MM.1S (cell line): ENCODE data around the gene POLR3G.

Experiments
- DNase-seq: peaks from one replicate; pipeline ENCODE4 v3.0.0-alpha.2; 2015
- H2AFZ ChIP-seq: fragments of 300-600 bp; sonication (generic); 2 replicates; pipeline ENCODE4 v1.6.0; 2016; ENCODE audit warnings: antibody characterized with exemption, low read length
- H3F3A ChIP-seq: fragments of 300-600 bp; sonication (generic); 2 replicates; pipeline ENCODE4 v1.6.1; 2016; ENCODE audit warnings: mild to moderate bottlenecking, antibody characterized with exemption, low read length, moderate library complexity, mixed read lengths; ENCODE audit not compliant: insufficient read depth
- H3K27ac ChIP-seq: fragments of 300-600 bp; sonication (generic); 2 replicates; pipeline ENCODE4 v1.5.1; 2016; ENCODE audit warnings: mild to moderate bottlenecking, low read length
- H3K27me3 ChIP-seq: fragments of 300-600 bp; sonication (generic); replicated peaks from 2 replicates; pipeline ENCODE4 v1.6.0; 2016; ENCODE audit warnings: low read length; ENCODE audit not compliant: insufficient read depth
- H3K36me3 ChIP-seq: fragments of 300-600 bp; sonication (generic); replicated peaks from 2 replicates; pipeline ENCODE4 v1.6.1; 2016; ENCODE audit warnings: mild to moderate bottlenecking, low read length, mixed read lengths; ENCODE audit not compliant: insufficient read depth
- H3K4me1 ChIP-seq: fragments of 300-600 bp; sonication (generic); 2 replicates; pipeline ENCODE4 v1.6.1; 2016; ENCODE audit warnings: low read length, mixed read lengths
- H3K4me2 ChIP-seq: fragments of 300-600 bp; sonication (generic); 2 replicates; pipeline ENCODE4 v1.6.0; 2016; ENCODE audit warnings: low read depth, low read length
- H3K4me3 ChIP-seq: fragments of 300-600 bp; sonication (generic); 2 replicates; pipeline ENCODE4 v1.5.1; 2016; ENCODE audit warnings: low read length, mixed read lengths
- H3K79me2 ChIP-seq: fragments of 300-600 bp; sonication (generic); 2 replicates; pipeline ENCODE4 v1.6.1; 2016; ENCODE audit warnings: mixed run types, low read length, mixed read lengths
- H3K9ac ChIP-seq: fragments of 300-600 bp; sonication (generic); 2 replicates; pipeline ENCODE4 v1.6.1; 2016; ENCODE audit warnings: low read length, mixed read lengths
- H3K9me2 ChIP-seq: fragments of 300-600 bp; sonication (generic); replicated peaks from 2 replicates; pipeline ENCODE4 v1.6.1; 2016; ENCODE audit warnings: mild to moderate bottlenecking, low read length, mixed read lengths; ENCODE audit not compliant: insufficient read depth
- H3K9me3 ChIP-seq: fragments of 300-600 bp; sonication (generic); replicated peaks from 2 replicates; pipeline ENCODE4 v1.6.1; 2016; ENCODE audit warnings: mild to moderate bottlenecking, low read length, mixed read lengths; ENCODE audit not compliant: insufficient read depth
- H4K20me1 ChIP-seq: fragments of 300-600 bp; sonication (generic); 2 replicates; pipeline ENCODE4 v1.6.1; 2016; ENCODE audit warnings: mild to moderate bottlenecking, low read length, moderate library complexity, mixed read lengths; ENCODE audit not compliant: insufficient read depth
- EZH2 ChIP-seq: fragments of 300-600 bp; sonication (generic); optimal IDR thresholded peaks from 2 replicates; pipeline ENCODE3; 2017; ENCODE audit warnings: low read depth, mild to moderate bottlenecking, antibody characterized with exemption, low read length, mixed read lengths
- EZH2phosphoT487 ChIP-seq: fragments of 300-600 bp; sonication (generic); IDR thresholded peaks from 2 replicates; pipeline ENCODE4 v1.6.1; 2018; ENCODE audit warnings: antibody characterized with exemption, low read length
- TF ChIP-seq, protein P1 (sequence below): fragments of 300-600 bp; sonication (generic); IDR thresholded peaks from 2 replicates; pipeline ENCODE4 v1.5.1; 2016; ENCODE audit warnings: antibody characterized with exemption, low read length, mixed read lengths

POLR3G gene

DNA sequence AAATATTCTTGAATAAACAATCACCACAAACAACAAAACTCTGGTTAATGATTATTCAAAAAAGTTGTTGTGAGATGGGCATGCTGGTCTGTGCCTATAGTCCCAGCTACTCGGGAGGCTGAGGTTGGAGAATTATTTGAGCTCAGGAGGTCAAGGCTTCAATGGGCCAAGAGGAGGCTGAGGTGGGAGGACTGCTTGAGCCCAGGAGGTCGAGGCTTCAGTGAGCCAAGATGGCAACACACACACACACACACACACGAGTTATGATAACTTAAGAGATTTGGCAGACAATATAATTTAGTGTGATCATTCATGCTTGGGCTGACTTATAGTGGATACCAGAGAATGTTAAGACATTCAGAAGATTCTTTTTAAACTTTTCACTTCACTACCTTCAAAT, 39.9 kb downstream of the POLR3G start:
- no peaks in the 10 kb centered on the region for H3K27me3 ChIP-seq
- H3K9me3 ChIP-seq: no peaks in the 10 kb centered on the region
- H3K4me1 ChIP-seq: peaks cover 9% of the 10 kb centered on the region
- DNase-seq: no peak
- no peaks in the 10 kb centered on the region for H4K20me1 ChIP-seq
- no peak overlapping the region for H3K27ac ChIP-seq
- no peaks in the 10 kb centered on the region for H3K9me2 ChIP-seq
- no peak overlapping the region for H2AFZ ChIP-seq
- no peak overlapping the region for H3K4me2 ChIP-seq
- TF ChIP-seq EZH2 (no peak), EZH2phosphoT487 (no peak)
- TF ChIP-seq, protein P1, sequence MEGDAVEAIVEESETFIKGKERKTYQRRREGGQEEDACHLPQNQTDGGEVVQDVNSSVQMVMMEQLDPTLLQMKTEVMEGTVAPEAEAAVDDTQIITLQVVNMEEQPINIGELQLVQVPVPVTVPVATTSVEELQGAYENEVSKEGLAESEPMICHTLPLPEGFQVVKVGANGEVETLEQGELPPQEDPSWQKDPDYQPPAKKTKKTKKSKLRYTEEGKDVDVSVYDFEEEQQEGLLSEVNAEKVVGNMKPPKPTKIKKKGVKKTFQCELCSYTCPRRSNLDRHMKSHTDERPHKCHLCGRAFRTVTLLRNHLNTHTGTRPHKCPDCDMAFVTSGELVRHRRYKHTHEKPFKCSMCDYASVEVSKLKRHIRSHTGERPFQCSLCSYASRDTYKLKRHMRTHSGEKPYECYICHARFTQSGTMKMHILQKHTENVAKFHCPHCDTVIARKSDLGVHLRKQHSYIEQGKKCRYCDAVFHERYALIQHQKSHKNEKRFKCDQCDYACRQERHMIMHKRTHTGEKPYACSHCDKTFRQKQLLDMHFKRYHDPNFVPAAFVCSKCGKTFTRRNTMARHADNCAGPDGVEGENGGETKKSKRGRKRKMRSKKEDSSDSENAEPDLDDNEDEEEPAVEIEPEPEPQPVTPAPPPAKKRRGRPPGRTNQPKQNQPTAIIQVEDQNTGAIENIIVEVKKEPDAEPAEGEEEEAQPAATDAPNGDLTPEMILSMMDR: no peak
- no peaks in the 10 kb centered on the region for H3K36me3 ChIP-seq
- no peak overlapping the region for H3K4me3 ChIP-seq
- H3K9ac ChIP-seq: no peak overlapping the region
- H3F3A ChIP-seq: 0 out of 2 replicates have a peak, but pooled peaks cover 8% of the 10 kb centered on the region
- H3K79me2 ChIP-seq: no peaks in the 10 kb centered on the region

DNA sequence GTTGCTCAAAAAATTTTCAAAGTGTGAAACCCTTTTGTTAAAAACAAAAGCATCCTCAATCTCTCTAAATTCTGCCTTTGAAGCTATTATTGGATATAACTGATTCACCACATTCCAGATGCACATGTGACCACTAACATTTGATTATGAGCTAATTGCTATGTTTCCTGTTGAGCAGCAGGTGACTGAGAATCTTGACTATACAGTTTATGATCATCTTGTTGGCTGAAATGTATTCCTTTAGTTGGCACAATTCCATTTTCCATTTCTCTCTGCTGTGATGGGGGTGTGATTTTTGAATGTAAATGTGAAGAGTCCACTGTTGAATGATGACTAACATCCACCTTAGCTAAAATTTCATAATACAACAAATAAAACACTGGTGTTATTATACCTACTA, 44.0 kb downstream of the POLR3G start:
- no peaks in the 10 kb centered on the region for H3K9me2 ChIP-seq
- no peak overlapping the region for H3K9ac ChIP-seq
- H4K20me1 ChIP-seq: no peaks in the 10 kb centered on the region
- H3K9me3 ChIP-seq: no peaks in the 10 kb centered on the region
- H2AFZ ChIP-seq: no peak overlapping the region
- H3K4me1 ChIP-seq: peaks cover 12% of the 10 kb centered on the region
- TF ChIP-seq EZH2: no peak
- TF ChIP-seq EZH2phosphoT487: no peak
- TF ChIP-seq, protein P1: no peak
- no peak overlapping the region for H3K4me3 ChIP-seq
- peak overlapping the region; percentile 57; the same call in 1 of the 2 replicates for H3K27ac ChIP-seq
- H3K79me2 ChIP-seq: peaks cover 5% of the 10 kb centered on the region; the same call in 1 of the 2 replicates
- 0 out of 2 replicates have a peak, but pooled peaks cover 8% of the 10 kb centered on the region for H3F3A ChIP-seq
- peak overlapping the region; percentile 45 for H3K4me2 ChIP-seq
- no peaks in the 10 kb centered on the region; the same call in 1 of the 2 replicates for H3K36me3 ChIP-seq
- H3K27me3 ChIP-seq: no peaks in the 10 kb centered on the region
- DNase-seq: peak; percentile 71

- no peak for DNase-seq
- no peaks in the 10 kb centered on the region; the same call in 1 of the 2 replicates for H3K36me3 ChIP-seq
- no peaks in the 10 kb centered on the region for H4K20me1 ChIP-seq
- 0 out of 2 replicates have a peak, but pooled peaks cover 8% of the 10 kb centered on the region for H3F3A ChIP-seq
- H3K9me3 ChIP-seq: no peaks in the 10 kb centered on the region
- no peaks in the 10 kb centered on the region for H3K27me3 ChIP-seq
- H3K27ac ChIP-seq: peak overlapping the region; percentile 57; the same call in 1 of the 2 replicates
- no peak for TF ChIP-seq EZH2
- TF ChIP-seq EZH2phosphoT487: no peak
- TF ChIP-seq, protein P1: no peak
- no peak overlapping the region for H3K9ac ChIP-seq
- H3K4me1 ChIP-seq: peaks cover 12% of the 10 kb centered on the region
- H3K4me3 ChIP-seq: no peak overlapping the region; the same call in 1 of the 2 replicates
- no peaks in the 10 kb centered on the region for H3K9me2 ChIP-seq
- H2AFZ ChIP-seq: no peak overlapping the region
- peaks cover 5% of the 10 kb centered on the region; the same call in 1 of the 2 replicates for H3K79me2 ChIP-seq
- H3K4me2 ChIP-seq: peak overlapping the region; percentile 45
These were observed 44.4 kb downstream of the POLR3G start for GRCh38 chr5:90519081-90519480.
